Vagina (tissue), 2 donors: ENCODE data around the gene HDGFL2. TPM values are rescaled to one million over a fixed set of nuclear protein-coding genes. Genes with fewer than 3 reads are reported as not detected.

ENCODE experiments used
- DNase-seq, 2 donors: peaks; one replicate each; pipeline ENCODE4 v3.0.0-alpha.2; 2017; ENCODE audit errors: extremely low spot score in 2 of 2
- H3K27ac ChIP-seq: fragments of 200-600 bp; sonication (generic); one replicate; pipeline ENCODE4 v1.5.1; 2019
- H3K27me3 ChIP-seq: fragments of 200-600 bp; sonication (generic); one replicate; pipeline ENCODE4 v1.5.1; 2019
- H3K36me3 ChIP-seq, 2 donors: fragments of 200-600 bp; sonication (generic); one replicate each; pipeline ENCODE4 v1.5.1; 2017 to 2019
- H3K4me1 ChIP-seq: fragments of 200-600 bp; sonication (generic); one replicate; pipeline ENCODE4 v1.5.1; 2019
- H3K4me3 ChIP-seq, 2 donors: fragments of 200-600 bp; sonication (generic); 1 replicate in 1 of 2; 2 replicates in 1 of 2; pipeline ENCODE4 v1.5.1; 2016 to 2019
- H3K9me3 ChIP-seq: fragments of 200-600 bp; sonication (generic); one replicate; pipeline ENCODE4 v1.5.1; 2019
- CTCF ChIP-seq, 3 experiments: fragments of 450-650 bp in 2 of 3; fragments of 200-600 bp in 1 of 3; sonication (generic) in 1 of 3; IDR thresholded peaks; one replicate each; pipeline ENCODE4 v1.5.1; 2017 to 2019; ENCODE audit warnings: antibody characterized with exemption in 3 of 3, mild to moderate bottlenecking in 2 of 3, moderate library complexity in 2 of 3
- POLR2A ChIP-seq, 2 donors: fragments of 450-650 bp; IDR thresholded peaks; one replicate each; pipeline ENCODE4 v1.6.1; 2017; ENCODE audit warnings: antibody characterized with exemption in 2 of 2, mild to moderate bottlenecking in 2 of 2, moderate library complexity in 2 of 2
- POLR2AphosphoS5 ChIP-seq, 2 donors: sonication (generic); formaldehyde crosslinking; IDR thresholded peaks; one replicate each; pipeline ENCODE4 v1.9.0; 2017; ENCODE audit warnings: antibody characterized with exemption in 2 of 2, mild to moderate bottlenecking in 2 of 2, low read depth in 1 of 2; ENCODE audit not compliant: insufficient read depth in 1 of 2
- intact Hi-C: fragments of 100-400 bp; cut with DNase I; formaldehyde crosslinking; loops from one replicate; pipeline ENCODE4 v1.15.1; 2023
- total RNA-seq: library from RNA; depleted of rRNA; stranded (reverse); fragments of >200 nt; gene quantifications from one replicate; pipeline ENCODE4 v1.2.3, GENCODE V29; 2016

Gene HDGFL2
- total RNA-seq, 1 donor from 2014 or later: 33.1 TPM

GRCh38 chr19:4507804-4508203 is 35.7 kb downstream of the HDGFL2 start:
- Histone ChIP-seq H3K4me1 (no peaks in the 10 kb centered on the region), H3K4me3 (no peak overlapping the region), H3K9me3 (no peaks in the 10 kb centered on the region), H3K27me3 (no peaks in the 10 kb centered on the region), H3K36me3 (peaks cover 0 to 9% of the 10 kb centered on the region in 2 donors), H3K27ac (no peak overlapping the region)
- no peak for DNase-seq
- no peak for TF ChIP-seq POLR2A (IDR thresholded peaks at IDR 0.05)
- TF ChIP-seq POLR2AphosphoS5 (IDR thresholded peaks at IDR 0.05; ENCODE audit: insufficient read depth in 1 of 2, low read depth in 1 of 2): no peak
- TF ChIP-seq CTCF (IDR thresholded peaks at IDR 0.05): no peak
- intact Hi-C loops: no loop called here

- H3K27ac ChIP-seq: no peak overlapping the region
- TF ChIP-seq POLR2A (IDR thresholded peaks at IDR 0.05) (no peak), POLR2AphosphoS5 (IDR thresholded peaks at IDR 0.05; ENCODE audit: insufficient read depth in 1 of 2, low read depth in 1 of 2) (no peak), CTCF (IDR thresholded peaks at IDR 0.05) (no peak)
- H3K36me3 ChIP-seq: peaks cover 0 to 7% of the 10 kb centered on the region in 2 donors
- no peaks in the 10 kb centered on the region for H3K4me1 ChIP-seq
- H3K4me3 ChIP-seq: no peak overlapping the region
- intact Hi-C loops: no loop called here
- no peaks in the 10 kb centered on the region for H3K27me3 ChIP-seq
- no peak for DNase-seq
- H3K9me3 ChIP-seq: no peaks in the 10 kb centered on the region
These were observed 36.6 kb downstream of the HDGFL2 start for GRCh38 chr19:4508698-4509097.

- intact Hi-C loops: no loop called here
- Histone ChIP-seq H3K27ac (no peak overlapping the region), H3K36me3 (peaks cover 0 to 4% of the 10 kb centered on the region in 2 donors), H3K4me3 (no peak overlapping the region), H3K27me3 (no peaks in the 10 kb centered on the region), H3K9me3 (no peaks in the 10 kb centered on the region), H3K4me1 (no peaks in the 10 kb centered on the region)
- no peak for TF ChIP-seq CTCF (IDR thresholded peaks at IDR 0.05)
- no peak for TF ChIP-seq POLR2A (IDR thresholded peaks at IDR 0.05)
- no peak for TF ChIP-seq POLR2AphosphoS5 (IDR thresholded peaks at IDR 0.05; ENCODE audit: insufficient read depth in 1 of 2, low read depth in 1 of 2)
- DNase-seq: no peak
These were observed 38.5 kb downstream of the HDGFL2 start for GRCh38 chr19:4510435-4511255.

- H3K27ac ChIP-seq: no peak overlapping the region
- H3K27me3 ChIP-seq: no peaks in the 10 kb centered on the region
- intact Hi-C loops: no loop called here
- H3K36me3 ChIP-seq: no peaks in the 10 kb centered on the region
- no peak overlapping the region for H3K4me3 ChIP-seq
- H3K9me3 ChIP-seq: no peaks in the 10 kb centered on the region
- TF ChIP-seq POLR2AphosphoS5 (IDR thresholded peaks at IDR 0.05; ENCODE audit: insufficient read depth in 1 of 2, low read depth in 1 of 2): no peak
- no peak for TF ChIP-seq POLR2A (IDR thresholded peaks at IDR 0.05)
- no peak for TF ChIP-seq CTCF (IDR thresholded peaks at IDR 0.05)
- DNase-seq: no peak
- no peaks in the 10 kb centered on the region for H3K4me1 ChIP-seq
These were observed 39.4 kb downstream of the HDGFL2 start for GRCh38 chr19:4511300-4512054.
